ENCODE results near the gene ITGAE. TPM values are rescaled to one million over a fixed set of nuclear protein-coding genes. Genes with fewer than 3 reads are reported as not detected.
"Not testable (repeated sequence)": the region's sequence is repeated elsewhere in the genome, so short reads cannot be mapped to it uniquely, and the experiment has no call there.

The ITGAE gene
- total and polyA plus RNA-seq, 5 donors from 2014 or later, result 14.2 to 46.4 (median 36.9) TPM

DNA sequence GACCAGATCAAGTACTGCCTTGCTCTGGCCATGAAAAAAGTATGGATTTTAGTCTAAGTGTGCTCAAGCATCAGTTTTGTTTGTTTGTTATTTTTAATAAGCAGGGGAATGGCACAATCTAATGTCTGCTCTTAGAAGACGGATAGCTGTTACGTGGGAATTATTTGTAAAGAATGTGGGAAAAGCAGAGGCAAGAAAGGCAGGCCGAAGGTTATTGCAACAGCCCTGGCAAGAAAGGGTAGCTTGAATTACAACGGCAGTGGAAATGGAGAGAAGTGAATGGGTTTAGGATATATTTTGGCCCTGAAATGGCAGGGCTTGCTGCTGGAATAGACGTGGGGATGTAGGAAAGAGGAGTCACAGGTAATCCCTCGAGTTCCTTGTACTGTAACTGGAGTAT is 78.3 kb downstream of the ITGAE start:
- H3K4me1 Mint-ChIP-seq, result peaks cover 4 to 58% (median 31%) of the 10 kb centered on the region in 4 donors
- H3K9me3 Mint-ChIP-seq, result no peaks in the 10 kb centered on the region
- Histone ChIP-seq H3K4me1 (ENCODE audit: control insufficient read depth, insufficient read depth, low read length, poor library complexity, severe bottlenecking) (peaks cover 26% of the 10 kb centered on the region), H3K4me3 (ENCODE audit: low read depth, low read length) (peak overlapping the region; percentile 95), H3K27ac (ENCODE audit: insufficient read depth, low read length, poor library complexity, severe bottlenecking) (peak overlapping the region; percentile 75), H3K36me3 (ENCODE audit: control insufficient read depth, insufficient read depth, low read length) (peaks cover 14% of the 10 kb centered on the region), H3K27me3 (ENCODE audit: control insufficient read depth, insufficient read depth, low read length) (no peaks in the 10 kb centered on the region), H3K9me3 (ENCODE audit: control insufficient read depth in 2 of 2, low read length in 2 of 2) (no peaks in the 10 kb centered on the region)
- peaks cover 8% of the 10 kb centered on the region for H3K36me3 Mint-ChIP-seq
- H3K27ac Mint-ChIP-seq, result peak overlapping the region; percentile 72 to 93 (median 73)
- no peaks in the 10 kb centered on the region for H3K27me3 Mint-ChIP-seq
- no peak for ATAC-seq (ENCODE audit: low read depth in 2 of 2)
- no peak for DNase-seq
- peak overlapping the region; percentile 89 to 98 (median 95) for H3K4me3 Mint-ChIP-seq

DNA sequence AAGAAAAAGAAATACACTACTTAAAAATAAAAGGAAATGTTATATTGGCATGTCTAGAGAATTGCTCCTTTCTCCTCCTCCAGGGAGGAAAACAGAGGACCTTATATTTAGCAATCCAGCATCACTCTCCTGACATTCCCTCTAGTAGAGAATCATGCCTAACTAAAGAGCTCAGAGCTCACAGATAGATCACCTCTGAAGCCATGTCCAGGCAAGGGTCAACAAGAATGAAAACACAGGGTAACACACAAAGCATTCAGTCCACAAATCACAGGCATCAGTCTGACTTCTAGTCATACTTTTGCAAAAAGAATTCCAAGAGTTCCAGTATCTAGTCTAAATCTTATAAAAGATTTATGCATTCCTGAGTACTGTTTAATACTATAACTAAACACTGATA is 81.7 kb downstream of the ITGAE start:
- no peaks in the 10 kb centered on the region for H3K9me3 ChIP-seq (ENCODE audit: control insufficient read depth in 2 of 2, low read length in 2 of 2)
- Mint-ChIP-seq H3K9me3 (no peaks in the 10 kb centered on the region), H3K36me3 (peaks cover 27% of the 10 kb centered on the region), H3K27me3 (no peaks in the 10 kb centered on the region), H3K4me3 (no peak overlapping the region), H3K27ac (peak overlapping the region in 1 of 3 donors; percentile 83), H3K4me1 (peaks cover 16 to 49% (median 27%) of the 10 kb centered on the region in 4 donors)
- no peak overlapping the region for H3K4me3 ChIP-seq (ENCODE audit: low read depth, low read length)
- DNase-seq, result no peak
- peaks cover 21% of the 10 kb centered on the region for H3K4me1 ChIP-seq (ENCODE audit: control insufficient read depth, insufficient read depth, low read length, poor library complexity, severe bottlenecking)
- H3K27ac ChIP-seq (ENCODE audit: insufficient read depth, low read length, poor library complexity, severe bottlenecking), result no peak overlapping the region
- ATAC-seq (ENCODE audit: low read depth in 2 of 2), result no peak
- H3K36me3 ChIP-seq (ENCODE audit: control insufficient read depth, insufficient read depth, low read length), result peaks cover 45% of the 10 kb centered on the region
- H3K27me3 ChIP-seq (ENCODE audit: control insufficient read depth, insufficient read depth, low read length), result no peaks in the 10 kb centered on the region

DNA sequence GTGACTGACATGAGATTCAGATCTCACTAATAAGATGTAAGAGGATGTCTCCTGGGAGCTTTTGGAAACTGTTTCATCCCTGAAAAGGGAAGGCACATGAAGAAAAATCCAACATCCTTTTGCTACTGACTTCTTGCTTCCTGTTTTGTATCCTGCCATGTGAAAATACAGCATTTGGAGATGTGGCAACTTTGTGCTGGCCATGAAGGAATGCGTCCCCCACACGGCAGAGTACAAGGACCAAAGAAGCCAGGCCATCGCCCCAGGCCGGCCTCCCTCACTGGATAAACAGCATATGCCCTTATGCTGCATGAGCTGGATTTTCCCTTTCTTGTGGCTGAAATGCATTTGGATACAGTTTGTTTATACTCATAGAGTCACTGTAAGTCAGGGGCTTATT is 82.8 kb downstream of the ITGAE start:
- no peak overlapping the region for H3K27ac ChIP-seq (ENCODE audit: insufficient read depth, low read length, poor library complexity, severe bottlenecking)
- peaks cover 16 to 49% (median 28%) of the 10 kb centered on the region in 4 donors for H3K4me1 Mint-ChIP-seq

DNA sequence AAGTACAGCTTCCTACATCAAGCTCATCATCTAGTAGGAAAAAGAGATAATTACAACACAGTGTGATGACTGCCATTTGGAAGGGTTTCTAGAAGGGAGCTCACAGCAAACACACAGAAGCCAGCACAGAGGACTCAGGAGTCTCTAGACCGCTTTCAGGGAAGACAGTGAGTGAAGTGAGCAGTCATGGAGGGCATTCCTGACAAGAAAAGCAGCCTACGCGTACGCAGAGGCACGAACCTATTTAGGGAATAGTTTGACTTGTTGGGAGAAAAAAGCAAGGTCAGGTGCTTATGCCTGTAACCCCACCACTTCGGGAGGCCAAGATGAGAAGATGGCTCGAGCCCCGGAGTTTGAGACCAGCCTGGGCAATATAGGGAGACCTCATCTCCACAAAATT is 85.7 kb downstream of the ITGAE start:
- Mint-ChIP-seq H3K9me3 (no peaks in the 10 kb centered on the region), H3K36me3 (peaks cover 35% of the 10 kb centered on the region), H3K4me1 (peaks cover 23 to 48% (median 31%) of the 10 kb centered on the region in 4 donors), H3K4me3 (peak overlapping the region in 1 of 4 donors; percentile 64), H3K27me3 (no peaks in the 10 kb centered on the region), H3K27ac (peak overlapping the region in 1 of 3 donors; percentile 11)
- Histone ChIP-seq H3K27ac (ENCODE audit: insufficient read depth, low read length, poor library complexity, severe bottlenecking) (no peak overlapping the region), H3K9me3 (ENCODE audit: control insufficient read depth in 2 of 2, low read length in 2 of 2) (no peaks in the 10 kb centered on the region), H3K36me3 (ENCODE audit: control insufficient read depth, insufficient read depth, low read length) (peaks cover 45% of the 10 kb centered on the region), H3K4me3 (ENCODE audit: low read depth, low read length) (no peak overlapping the region), H3K27me3 (ENCODE audit: control insufficient read depth, insufficient read depth, low read length) (no peaks in the 10 kb centered on the region), H3K4me1 (ENCODE audit: control insufficient read depth, insufficient read depth, low read length, poor library complexity, severe bottlenecking) (peaks cover 34% of the 10 kb centered on the region)
- DNase-seq, result no peak
- no peak for ATAC-seq (ENCODE audit: low read depth in 2 of 2)

More for the DNA sequence above, 82.8 kb downstream of the ITGAE start:
- Mint-ChIP-seq H3K4me3 (peak overlapping the region in 2 of 4 donors; percentile 13 to 44), H3K9me3 (no peaks in the 10 kb centered on the region), H3K36me3 (peaks cover 27% of the 10 kb centered on the region), H3K27me3 (no peaks in the 10 kb centered on the region), H3K27ac (peak overlapping the region in 1 of 3 donors; percentile 20)
- Histone ChIP-seq H3K4me1 (ENCODE audit: control insufficient read depth, insufficient read depth, low read length, poor library complexity, severe bottlenecking) (peaks cover 21% of the 10 kb centered on the region), H3K9me3 (ENCODE audit: control insufficient read depth in 2 of 2, low read length in 2 of 2) (no peaks in the 10 kb centered on the region), H3K27me3 (ENCODE audit: control insufficient read depth, insufficient read depth, low read length) (no peaks in the 10 kb centered on the region), H3K4me3 (ENCODE audit: low read depth, low read length) (no peak overlapping the region), H3K36me3 (ENCODE audit: control insufficient read depth, insufficient read depth, low read length) (peaks cover 45% of the 10 kb centered on the region)
- DNase-seq, result no peak
- no peak for ATAC-seq (ENCODE audit: low read depth in 2 of 2)

DNA sequence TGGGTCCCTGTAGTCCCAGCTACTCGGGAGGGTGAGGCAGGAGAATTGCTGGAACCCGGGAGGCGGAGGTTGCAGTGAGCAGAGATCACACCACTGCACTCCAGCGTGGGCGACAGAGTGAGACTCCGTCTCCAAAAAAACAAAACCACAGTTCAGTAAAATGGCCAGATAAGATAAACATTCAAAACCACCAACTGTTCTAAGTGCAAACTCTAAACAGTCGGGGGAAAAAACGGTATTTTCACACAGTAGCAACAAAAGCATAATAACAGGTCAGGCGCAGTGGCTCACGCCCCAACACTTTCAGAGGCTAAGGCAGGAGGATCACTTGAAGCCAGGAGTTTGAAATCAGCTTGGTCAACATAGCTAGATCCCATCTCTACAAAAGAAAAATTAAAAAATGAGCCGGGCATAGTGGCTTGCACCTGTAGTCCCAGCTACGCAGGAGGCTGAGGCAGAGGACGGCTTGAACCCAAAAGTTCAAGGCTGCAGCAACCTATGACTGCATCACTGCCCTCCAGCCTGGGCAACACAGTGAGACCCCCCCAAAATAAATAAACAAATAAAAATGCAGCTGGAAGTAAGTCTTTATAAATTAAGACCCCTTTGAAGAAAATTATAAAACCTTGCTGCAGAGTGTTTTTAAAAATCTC is 88.1 kb downstream of the ITGAE start:
- Histone ChIP-seq H3K9me3 (ENCODE audit: control insufficient read depth in 2 of 2, low read length in 2 of 2) (no peaks in the 10 kb centered on the region), H3K27me3 (ENCODE audit: control insufficient read depth, insufficient read depth, low read length) (no peaks in the 10 kb centered on the region), H3K27ac (ENCODE audit: insufficient read depth, low read length, poor library complexity, severe bottlenecking) (no peak overlapping the region), H3K4me3 (ENCODE audit: low read depth, low read length) (no peak overlapping the region), H3K4me1 (ENCODE audit: control insufficient read depth, insufficient read depth, low read length, poor library complexity, severe bottlenecking) (peaks cover 31% of the 10 kb centered on the region), H3K36me3 (ENCODE audit: control insufficient read depth, insufficient read depth, low read length) (peaks cover 33% of the 10 kb centered on the region)
- peak in 1 of 3 donors; percentile 44 for DNase-seq
- peaks cover 23 to 44% (median 33%) of the 10 kb centered on the region in 4 donors for H3K4me1 Mint-ChIP-seq
- ATAC-seq (ENCODE audit: low read depth in 2 of 2), result no peak
- peak overlapping the region in 3 of 4 donors; percentile 8 to 61 (median 44) for H3K4me3 Mint-ChIP-seq
- H3K9me3 Mint-ChIP-seq, result no peaks in the 10 kb centered on the region
- H3K36me3 Mint-ChIP-seq, result peaks cover 27% of the 10 kb centered on the region
- peak overlapping the region; percentile 75 to 92 (median 89) for H3K27ac Mint-ChIP-seq
- H3K27me3 Mint-ChIP-seq, result no peaks in the 10 kb centered on the region

DNA sequence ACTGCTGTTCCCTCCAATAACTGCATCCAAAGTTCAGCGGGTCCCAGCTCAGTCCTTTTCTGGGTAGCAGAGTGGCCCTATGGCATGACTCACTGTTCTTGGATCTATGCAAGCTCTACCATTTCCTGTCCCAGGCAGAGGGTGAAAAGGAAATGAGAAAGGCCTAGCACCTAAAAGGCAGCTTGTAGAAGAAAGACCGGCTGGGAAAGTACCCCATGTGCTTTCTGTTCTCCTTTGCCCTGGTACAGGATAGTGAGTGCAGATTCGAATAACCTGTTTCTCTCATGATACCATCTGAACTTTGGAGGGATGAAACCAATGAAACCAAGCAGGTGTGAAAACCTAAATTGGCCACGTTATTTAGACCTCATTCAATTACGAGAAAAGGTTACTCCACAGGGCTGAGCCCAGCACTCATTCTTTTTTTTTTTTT is 90.0 kb downstream of the ITGAE start:
- ATAC-seq (ENCODE audit: low read depth in 2 of 2), result peak; percentile 97 to 98
- H3K4me1 Mint-ChIP-seq, result peaks cover 16 to 44% (median 33%) of the 10 kb centered on the region in 4 donors
- peak; percentile 53 to 96 (median 76) for DNase-seq
- peaks cover 16% of the 10 kb centered on the region for H3K36me3 Mint-ChIP-seq
- no peaks in the 10 kb centered on the region for H3K27me3 Mint-ChIP-seq
- H3K36me3 ChIP-seq (ENCODE audit: control insufficient read depth, insufficient read depth, low read length), result peaks cover 14% of the 10 kb centered on the region
- H3K4me3 ChIP-seq (ENCODE audit: low read depth, low read length), result peak overlapping the region; percentile 53
- H3K9me3 Mint-ChIP-seq, result no peaks in the 10 kb centered on the region
- H3K4me1 ChIP-seq (ENCODE audit: control insufficient read depth, insufficient read depth, low read length, poor library complexity, severe bottlenecking), result peaks cover 31% of the 10 kb centered on the region
- H3K9me3 ChIP-seq (ENCODE audit: control insufficient read depth in 2 of 2, low read length in 2 of 2), result no peaks in the 10 kb centered on the region
- peak overlapping the region; percentile 72 to 83 (median 80) for H3K4me3 Mint-ChIP-seq
- peak overlapping the region; percentile 83 for H3K27ac ChIP-seq (ENCODE audit: insufficient read depth, low read length, poor library complexity, severe bottlenecking)
- no peaks in the 10 kb centered on the region for H3K27me3 ChIP-seq (ENCODE audit: control insufficient read depth, insufficient read depth, low read length)
- H3K27ac Mint-ChIP-seq, result peak overlapping the region; percentile 49 to 92 (median 86)

DNA sequence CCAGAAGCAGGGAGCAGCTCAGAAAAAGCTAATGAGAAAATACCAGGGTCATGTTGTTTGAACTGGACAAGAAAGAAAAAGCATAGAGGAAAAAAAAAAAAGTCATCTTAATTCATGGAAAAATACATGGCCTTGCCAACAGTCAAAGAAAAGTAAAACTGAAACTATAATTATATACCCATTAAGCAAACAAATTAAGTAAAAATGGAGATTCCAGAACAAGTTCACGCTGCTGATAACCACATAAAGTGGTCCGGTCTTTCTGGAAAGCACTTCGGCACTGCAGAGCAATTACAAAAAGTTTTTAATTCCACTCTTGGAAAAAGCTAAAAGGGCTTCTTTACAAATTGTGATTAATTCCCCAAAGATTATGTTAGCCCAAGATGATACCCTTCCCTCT is 92.6 kb downstream of the ITGAE start:
- Histone ChIP-seq H3K36me3 (ENCODE audit: control insufficient read depth, insufficient read depth, low read length) (no peaks in the 10 kb centered on the region), H3K4me3 (ENCODE audit: low read depth, low read length) (no peak overlapping the region), H3K4me1 (ENCODE audit: control insufficient read depth, insufficient read depth, low read length, poor library complexity, severe bottlenecking) (peaks cover 29% of the 10 kb centered on the region), H3K27ac (ENCODE audit: insufficient read depth, low read length, poor library complexity, severe bottlenecking) (no peak overlapping the region), H3K27me3 (ENCODE audit: control insufficient read depth, insufficient read depth, low read length) (no peaks in the 10 kb centered on the region), H3K9me3 (ENCODE audit: control insufficient read depth in 2 of 2, low read length in 2 of 2) (no peaks in the 10 kb centered on the region)
- no peak for DNase-seq
- Mint-ChIP-seq H3K9me3 (no peaks in the 10 kb centered on the region), H3K27me3 (no peaks in the 10 kb centered on the region), H3K36me3 (peaks cover 9% of the 10 kb centered on the region), H3K27ac (peak overlapping the region in 2 of 3 donors; percentile 24 to 40), H3K4me1 (peaks cover 15 to 39% (median 30%) of the 10 kb centered on the region in 4 donors), H3K4me3 (peak overlapping the region in 1 of 4 donors; percentile 43)
- no peak for ATAC-seq (ENCODE audit: low read depth in 2 of 2)

DNA sequence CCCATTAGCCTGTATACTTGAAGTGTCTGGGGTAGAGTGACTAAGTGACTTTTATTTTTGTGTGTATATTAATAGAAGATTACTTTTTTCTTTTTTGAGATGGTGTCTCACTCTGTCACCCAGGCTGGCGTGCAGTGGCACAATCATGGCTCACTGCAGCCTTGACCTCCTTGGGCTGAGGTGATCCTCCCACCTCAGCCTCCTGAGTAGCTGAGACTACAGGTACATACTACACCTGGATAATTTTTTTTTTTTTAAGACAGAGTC is 95.3 kb downstream of the ITGAE start:
- not testable (repeated sequence) for H3K27ac ChIP-seq (ENCODE audit: insufficient read depth, low read length, poor library complexity, severe bottlenecking); H3K27me3 Mint-ChIP-seq; H3K36me3 Mint-ChIP-seq; H3K9me3 Mint-ChIP-seq; H3K4me3 ChIP-seq (ENCODE audit: low read depth, low read length); ATAC-seq (ENCODE audit: low read depth in 2 of 2); H3K4me3 Mint-ChIP-seq; DNase-seq; H3K27me3 ChIP-seq (ENCODE audit: control insufficient read depth, insufficient read depth, low read length); H3K9me3 ChIP-seq (ENCODE audit: control insufficient read depth in 2 of 2, low read length in 2 of 2); H3K4me1 ChIP-seq (ENCODE audit: control insufficient read depth, insufficient read depth, low read length, poor library complexity, severe bottlenecking); H3K36me3 ChIP-seq (ENCODE audit: control insufficient read depth, insufficient read depth, low read length)
- H3K4me1 Mint-ChIP-seq, result peaks cover 5 to 20% (median 14%) of the 10 kb centered on the region in 4 donors
- peak overlapping the region in 1 of 3 donors; percentile 45 for H3K27ac Mint-ChIP-seq
